MM.1S (cell line): Measurements from ENCODE around the gene LRRC61.
"Not testable (repeated sequence)": the region's sequence is repeated elsewhere in the genome, so short reads cannot be mapped to it uniquely, and the experiment has no call there.

Experiments used
- EZH2phosphoT487 ChIP-seq: fragments of 300-600 bp; sonication (generic); IDR thresholded peaks from 2 replicates; pipeline ENCODE4 v1.6.1; 2018; ENCODE audit warnings: antibody characterized with exemption, low read length
- TF ChIP-seq, protein P1 (sequence below): fragments of 300-600 bp; sonication (generic); IDR thresholded peaks from 2 replicates; pipeline ENCODE4 v1.5.1; 2016; ENCODE audit warnings: antibody characterized with exemption, low read length, mixed read lengths

GRCh38 chr7:150283608-150284007 is 39.5 kb upstream of the LRRC61 start:
- TF ChIP-seq, protein P1, sequence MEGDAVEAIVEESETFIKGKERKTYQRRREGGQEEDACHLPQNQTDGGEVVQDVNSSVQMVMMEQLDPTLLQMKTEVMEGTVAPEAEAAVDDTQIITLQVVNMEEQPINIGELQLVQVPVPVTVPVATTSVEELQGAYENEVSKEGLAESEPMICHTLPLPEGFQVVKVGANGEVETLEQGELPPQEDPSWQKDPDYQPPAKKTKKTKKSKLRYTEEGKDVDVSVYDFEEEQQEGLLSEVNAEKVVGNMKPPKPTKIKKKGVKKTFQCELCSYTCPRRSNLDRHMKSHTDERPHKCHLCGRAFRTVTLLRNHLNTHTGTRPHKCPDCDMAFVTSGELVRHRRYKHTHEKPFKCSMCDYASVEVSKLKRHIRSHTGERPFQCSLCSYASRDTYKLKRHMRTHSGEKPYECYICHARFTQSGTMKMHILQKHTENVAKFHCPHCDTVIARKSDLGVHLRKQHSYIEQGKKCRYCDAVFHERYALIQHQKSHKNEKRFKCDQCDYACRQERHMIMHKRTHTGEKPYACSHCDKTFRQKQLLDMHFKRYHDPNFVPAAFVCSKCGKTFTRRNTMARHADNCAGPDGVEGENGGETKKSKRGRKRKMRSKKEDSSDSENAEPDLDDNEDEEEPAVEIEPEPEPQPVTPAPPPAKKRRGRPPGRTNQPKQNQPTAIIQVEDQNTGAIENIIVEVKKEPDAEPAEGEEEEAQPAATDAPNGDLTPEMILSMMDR: not testable (repeated sequence)
- TF ChIP-seq EZH2phosphoT487: not testable (repeated sequence)
